Erythroblast (primary cell): ENCODE data around the gene TTLL5.

Experiments
- GATA1 ChIP-seq: IDR thresholded peaks from 2 replicates; pipeline ENCODE4 v1.6.1; 2011; ENCODE audit warnings: low read depth, mild to moderate bottlenecking, control low read depth, low read length, moderate library complexity
- POLR2A ChIP-seq: IDR thresholded peaks from 2 replicates; pipeline ENCODE4 v1.6.1; 2011; ENCODE audit warnings: mild to moderate bottlenecking, low read length

DNA sequence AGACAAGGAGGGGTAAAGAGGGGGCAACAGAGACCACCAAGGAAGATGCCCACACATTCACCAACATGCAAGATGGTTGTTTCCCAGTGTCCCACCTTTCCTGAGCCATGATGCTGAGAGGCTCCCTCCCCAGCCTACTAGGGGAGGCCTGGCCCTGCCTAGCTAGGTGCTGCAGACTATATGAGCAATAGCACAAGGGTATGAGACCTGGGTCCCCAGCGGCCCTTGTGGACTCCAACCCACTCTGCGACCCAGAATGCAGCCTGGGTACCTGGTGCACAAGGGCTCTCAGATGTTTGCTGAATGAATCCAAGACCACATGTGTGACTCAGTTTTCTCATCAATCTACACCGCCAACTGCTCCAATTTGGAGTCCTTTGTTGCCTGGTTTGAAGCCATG is 306.8 kb downstream of the TTLL5 start:
- TF ChIP-seq POLR2A = no peak
- no peak for TF ChIP-seq GATA1
